Endothelial cell of umbilical vein (primary cell): ENCODE results near the gene MTMR3. TPM values are rescaled to one million over a fixed set of nuclear protein-coding genes. Genes with fewer than 3 reads are reported as not detected.

Experiments
- BruUV-seq: library from RNA; stranded (reverse); fragments of 400-500 nt; replicated peaks from 2 replicates; lab custom pipeline; 2021; lab: Mats Ljungman, UMichigan
- CTCF ChIA-PET: fragments of 300-600, 350-600 bp; sonication (Branson Sonifier 250); formaldehyde crosslinking; loops from one replicate; lab custom pipeline; 2021; ENCODE audit warnings: antibody characterized with exemption, inconsistent platforms; lab: Charles Lee
- POLR2A ChIA-PET: fragments of 300-600, 350-600 bp; sonication (Branson Sonifier 250); formaldehyde crosslinking; loops from one replicate; lab custom pipeline; 2021; ENCODE audit warnings: antibody characterized with exemption, inconsistent platforms; lab: Charles Lee
- DNase-seq: peaks from one replicate; pipeline ENCODE4 v3.0.0-alpha.2; 2011; ENCODE audit warnings: low read depth, low spot score
- FAIRE-seq: peaks from 2 replicates; lab custom pipeline; 2011; peaks lifted over from hg19 to GRCh38; lab: Jason Lieb, UNC
- H2AFZ ChIP-seq: 2 replicates; pipeline ENCODE4 v1.6.0; 2012; ENCODE audit warnings: low read depth, low read length, control low read depth, inconsistent platforms
- H3K27ac ChIP-seq: 2 replicates; pipeline ENCODE4 v1.5.1; 2011; ENCODE audit warnings: low read depth, mild to moderate bottlenecking, control low read depth, low read length, moderate library complexity; ENCODE audit not compliant: insufficient read depth
- H3K27me3 ChIP-seq, 2 experiments: 2 replicates each; pipeline versions ENCODE4 v1.6.0 to v1.6.1; 2011; ENCODE audit warnings: low read length in 2 of 2, mixed read lengths in 1 of 2; ENCODE audit not compliant: control insufficient read depth in 2 of 2, insufficient read depth in 2 of 2
- H3K36me3 ChIP-seq, 2 experiments: 2 replicates in 1 of 2; 3 replicates in 1 of 2; pipeline ENCODE4 v1.5.1; 2011; ENCODE audit warnings: low read length in 2 of 2, mild to moderate bottlenecking in 1 of 2, moderate library complexity in 1 of 2; ENCODE audit not compliant: control insufficient read depth in 2 of 2, insufficient read depth in 2 of 2; ENCODE audit errors: extremely low read depth in 1 of 2
- H3K4me1 ChIP-seq: 3 replicates; pipeline ENCODE4 v1.5.1; 2011; ENCODE audit warnings: mild to moderate bottlenecking, low read length; ENCODE audit not compliant: control insufficient read depth, insufficient read depth; ENCODE audit errors: extremely low read depth
- H3K4me2 ChIP-seq: 2 replicates; pipeline ENCODE4 v1.6.1; 2011; ENCODE audit warnings: low read length, control low read depth, mixed read lengths; ENCODE audit not compliant: insufficient read depth
- H3K4me3 ChIP-seq, 3 experiments: fragments of 200-600 bp in 1 of 3; sonication (generic), shearing (Covaris generic) in 1 of 3; replicated peaks in 1 of 3; 2 replicates each; pipeline ENCODE4 v1.5.1; 2011 to 2016; ENCODE audit warnings: control low read depth in 3 of 3, low read length in 3 of 3, mild to moderate bottlenecking in 2 of 3, inconsistent platforms in 1 of 3, low read depth in 1 of 3, moderate library complexity in 1 of 3; ENCODE audit not compliant: insufficient read depth in 1 of 3
- H3K79me2 ChIP-seq: 2 replicates; pipeline ENCODE4 v1.6.0; 2012; ENCODE audit warnings: low read length, inconsistent platforms; ENCODE audit not compliant: control insufficient read depth, insufficient read depth
- H3K9ac ChIP-seq: replicated peaks from 2 replicates; pipeline ENCODE3; 2011; ENCODE audit warnings: low read length, control low read depth; ENCODE audit not compliant: insufficient read depth; ENCODE audit errors: extremely low read depth
- H3K9me1 ChIP-seq: replicated peaks from 3 replicates; pipeline ENCODE4 v1.6.0; 2011; ENCODE audit warnings: mild to moderate bottlenecking, low read length; ENCODE audit not compliant: control insufficient read depth, insufficient read depth; ENCODE audit errors: extremely low read depth
- H3K9me3 ChIP-seq: replicated peaks from 2 replicates; pipeline ENCODE4 v1.5.1; 2012; ENCODE audit warnings: low read length, inconsistent platforms; ENCODE audit not compliant: control insufficient read depth, insufficient read depth
- H4K20me1 ChIP-seq: replicated peaks from 2 replicates; pipeline ENCODE3; 2011; ENCODE audit warnings: mild to moderate bottlenecking, low read length; ENCODE audit not compliant: control insufficient read depth, insufficient read depth; ENCODE audit errors: extremely low read depth
- EZH2 ChIP-seq: IDR thresholded peaks from 2 replicates; pipeline ENCODE4 v1.6.1; 2012; ENCODE audit warnings: borderline replicate concordance, low read depth, mild to moderate bottlenecking, moderate library complexity, low read length, inconsistent platforms; ENCODE audit not compliant: severe bottlenecking
- FOS ChIP-seq: IDR thresholded peaks from 2 replicates; pipeline ENCODE4 v1.6.1; 2011; ENCODE audit warnings: mild to moderate bottlenecking, low read length, moderate library complexity, borderline replicate concordance; ENCODE audit not compliant: insufficient read depth
- GATA2 ChIP-seq: IDR thresholded peaks from 2 replicates; pipeline ENCODE4 v1.7.0; 2011; ENCODE audit warnings: low read depth, mild to moderate bottlenecking, moderate library complexity, mixed read lengths, low read length; ENCODE audit not compliant: insufficient read length, insufficient read depth
- JUN ChIP-seq: IDR thresholded peaks from 2 replicates; pipeline ENCODE4 v1.6.1; 2011; ENCODE audit warnings: borderline replicate concordance, low read depth; ENCODE audit not compliant: insufficient read length, insufficient read depth
- MYC ChIP-seq: IDR thresholded peaks from one replicate; pipeline ENCODE4 v1.6.1; 2011; ENCODE audit warnings: mild to moderate bottlenecking, low read depth, low read length
- POLR2A ChIP-seq: IDR thresholded peaks from 2 replicates; pipeline ENCODE4 v1.6.1; 2012; ENCODE audit warnings: low read depth, mild to moderate bottlenecking, control low read depth, low read length
- POLR2AphosphoS5 ChIP-seq: IDR thresholded peaks from 2 replicates; pipeline ENCODE4 v1.6.1; 2012; ENCODE audit warnings: low read depth, mild to moderate bottlenecking, control low read depth, low read length, moderate library complexity; ENCODE audit not compliant: insufficient read depth
- dilution Hi-C: fragments of 300-500 bp; cut with MboI; formaldehyde crosslinking; loops from one replicate; pipeline ENCODE4 v1.15.0; 2019; ENCODE audit warnings: low sequenced_read_pairs; ENCODE audit not compliant: extremely low pct_ligation_motif_present
- intact Hi-C: fragments of 100-400 bp; cut with micrococcal nuclease; formaldehyde crosslinking; loops from one replicate; pipeline ENCODE4 v1.10.0; 2022
- polyA plus RNA-seq, 4 experiments: library from polyadenylated mRNA; depleted of rRNA in 3 of 4; stranded (reverse) in 3 of 4; unstranded in 1 of 4; fragments of >200 nt; gene quantifications; 2 replicates each; pipeline versions ENCODE4 v1.2.1 to v1.2.3, GENCODE V29; 2011 to 2012; ENCODE audit warnings: missing spikeins in 1 of 4
- total RNA-seq: library from RNA; stranded (reverse); gene quantifications from 2 replicates; pipeline ENCODE4 v1.2.3, GENCODE V29; 2021
- TF ChIP-seq, protein P1 (sequence below): IDR thresholded peaks from 2 replicates; pipeline ENCODE4 v1.6.1; 2011; ENCODE audit not compliant: insufficient read depth, insufficient read length
- TF ChIP-seq, protein P2 (sequence below), 2 donors: IDR thresholded peaks; 1 replicate in 1 of 2; 2 replicates in 1 of 2; pipeline ENCODE4 v1.5.1; 2011; ENCODE audit warnings: low read length in 2 of 2, mild to moderate bottlenecking in 2 of 2, moderate library complexity in 2 of 2, control low read depth in 1 of 2, inconsistent platforms in 1 of 2, low read depth in 1 of 2; ENCODE audit not compliant: insufficient read depth in 1 of 2; ENCODE audit errors: extremely low read depth in 1 of 2

MTMR3 gene
- total and polyA plus RNA-seq, 2 donors (not counting 3 experiments of a cell fraction or from before 2014, with no cell fraction given), result 30.1 to 36.5 TPM

- FAIRE-seq (no peak), DNase-seq (no peak)
- peaks cover 4% of the 10 kb centered on the region for H4K20me1 ChIP-seq
- TF ChIP-seq JUN, result no peak
- no peak for TF ChIP-seq FOS
- TF ChIP-seq, protein P1, sequence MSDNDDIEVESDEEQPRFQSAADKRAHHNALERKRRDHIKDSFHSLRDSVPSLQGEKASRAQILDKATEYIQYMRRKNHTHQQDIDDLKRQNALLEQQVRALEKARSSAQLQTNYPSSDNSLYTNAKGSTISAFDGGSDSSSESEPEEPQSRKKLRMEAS, result no peak
- no peak for TF ChIP-seq POLR2AphosphoS5
- TF ChIP-seq, protein P2, sequence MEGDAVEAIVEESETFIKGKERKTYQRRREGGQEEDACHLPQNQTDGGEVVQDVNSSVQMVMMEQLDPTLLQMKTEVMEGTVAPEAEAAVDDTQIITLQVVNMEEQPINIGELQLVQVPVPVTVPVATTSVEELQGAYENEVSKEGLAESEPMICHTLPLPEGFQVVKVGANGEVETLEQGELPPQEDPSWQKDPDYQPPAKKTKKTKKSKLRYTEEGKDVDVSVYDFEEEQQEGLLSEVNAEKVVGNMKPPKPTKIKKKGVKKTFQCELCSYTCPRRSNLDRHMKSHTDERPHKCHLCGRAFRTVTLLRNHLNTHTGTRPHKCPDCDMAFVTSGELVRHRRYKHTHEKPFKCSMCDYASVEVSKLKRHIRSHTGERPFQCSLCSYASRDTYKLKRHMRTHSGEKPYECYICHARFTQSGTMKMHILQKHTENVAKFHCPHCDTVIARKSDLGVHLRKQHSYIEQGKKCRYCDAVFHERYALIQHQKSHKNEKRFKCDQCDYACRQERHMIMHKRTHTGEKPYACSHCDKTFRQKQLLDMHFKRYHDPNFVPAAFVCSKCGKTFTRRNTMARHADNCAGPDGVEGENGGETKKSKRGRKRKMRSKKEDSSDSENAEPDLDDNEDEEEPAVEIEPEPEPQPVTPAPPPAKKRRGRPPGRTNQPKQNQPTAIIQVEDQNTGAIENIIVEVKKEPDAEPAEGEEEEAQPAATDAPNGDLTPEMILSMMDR (IDR thresholded peaks at IDR 0.05; ENCODE audit: extremely low read depth in 1 of 2, insufficient read depth in 1 of 2, low read depth in 1 of 2, low read length in 2 of 2), result no peak
- TF ChIP-seq POLR2A, result no peak
- TF ChIP-seq MYC, result no peak
- no peak for TF ChIP-seq GATA2
- no peak for TF ChIP-seq EZH2
- no peak overlapping the region for H3K4me3 ChIP-seq
- H2AFZ ChIP-seq, result no peak overlapping the region
- POLR2A ChIA-PET, result no interaction called here
- no peak overlapping the region for H3K9ac ChIP-seq
- peaks cover 36% of the 10 kb centered on the region for H3K79me2 ChIP-seq
- H3K27me3 ChIP-seq, result no peaks in the 10 kb centered on the region
- H3K36me3 ChIP-seq, result no peaks in the 10 kb centered on the region
- BruUV-seq, result no TSS peak
- no peaks in the 10 kb centered on the region for H3K9me3 ChIP-seq
- intact Hi-C loops (no loop called here), dilution Hi-C loops (no loop called here)
- H3K4me2 ChIP-seq, result no peak overlapping the region
- peaks cover 3% of the 10 kb centered on the region for H3K9me1 ChIP-seq
- peaks cover 12% of the 10 kb centered on the region for H3K4me1 ChIP-seq
- H3K27ac ChIP-seq, result no peak overlapping the region
- CTCF ChIA-PET, result no interaction called here
Observed at GRCh38 chr22:29903371-29903770, 20.4 kb downstream of the MTMR3 start.
